Measurements from ENCODE around the gene ACRBP.
"Not testable (repeated sequence)": the region's sequence is repeated elsewhere in the genome, so short reads cannot be mapped to it uniquely, and the experiment has no call there.

Gene ACRBP

GRCh38 chr12:6606331-6607131, 40.7 kb downstream of the ACRBP start:
- peaks cover 48% of the 10 kb centered on the region for H3K4me1 ChIP-seq (ENCODE audit: insufficient read depth, low read length)
- H3K9me3 ChIP-seq (ENCODE audit: low read length), result no peaks in the 10 kb centered on the region

GRCh38 chr12:6605421-6606330, 41.6 kb downstream of the ACRBP start:
- Histone ChIP-seq H3K27me3 (ENCODE audit: insufficient read depth, low read length) (no peaks in the 10 kb centered on the region), H3K9me3 (ENCODE audit: low read length) (no peaks in the 10 kb centered on the region), H3K4me1 (ENCODE audit: insufficient read depth, low read length) (peaks cover 41% of the 10 kb centered on the region), H3K4me3 (ENCODE audit: low read length) (peak overlapping the region; percentile 92), H2AFZ (ENCODE audit: low read depth, low read length) (no peak overlapping the region), H3K36me3 (ENCODE audit: insufficient read depth, low read length) (peaks cover 48% of the 10 kb centered on the region)

More at GRCh38 chr12:6606331-6607131, 40.7 kb downstream of the ACRBP start:
- H2AFZ ChIP-seq (ENCODE audit: low read depth, low read length), result no peak overlapping the region
- H3K36me3 ChIP-seq (ENCODE audit: insufficient read depth, low read length), result peaks cover 39% of the 10 kb centered on the region
- H3K27me3 ChIP-seq (ENCODE audit: insufficient read depth, low read length), result no peaks in the 10 kb centered on the region
- H3K4me3 ChIP-seq (ENCODE audit: low read length), result peak overlapping the region; percentile 92

GRCh38 chr12:6604259-6605029, 42.8 kb downstream of the ACRBP start:
- no peaks in the 10 kb centered on the region for H3K27me3 ChIP-seq (ENCODE audit: insufficient read depth, low read length)
- no peaks in the 10 kb centered on the region for H3K9me3 ChIP-seq (ENCODE audit: low read length)
- H3K4me1 ChIP-seq (ENCODE audit: insufficient read depth, low read length), result peaks cover 39% of the 10 kb centered on the region
- no peak overlapping the region for H2AFZ ChIP-seq (ENCODE audit: low read depth, low read length)
- peak overlapping the region; percentile 92 for H3K4me3 ChIP-seq (ENCODE audit: low read length)
- peaks cover 60% of the 10 kb centered on the region for H3K36me3 ChIP-seq (ENCODE audit: insufficient read depth, low read length)

GRCh38 chr12:6603095-6603567, 44.1 kb downstream of the ACRBP start:
- H3K4me1 ChIP-seq (ENCODE audit: insufficient read depth, low read length), result peaks cover 39% of the 10 kb centered on the region
- H2AFZ ChIP-seq (ENCODE audit: low read depth, low read length), result no peak overlapping the region
- peaks cover 70% of the 10 kb centered on the region for H3K36me3 ChIP-seq (ENCODE audit: insufficient read depth, low read length)
- peak overlapping the region; percentile 3 for H3K4me3 ChIP-seq (ENCODE audit: low read length)
- no peaks in the 10 kb centered on the region for H3K9me3 ChIP-seq (ENCODE audit: low read length)
- H3K27me3 ChIP-seq (ENCODE audit: insufficient read depth, low read length), result no peaks in the 10 kb centered on the region

GRCh38 chr12:6602526-6602925, 44.7 kb downstream of the ACRBP start:
- peaks cover 33% of the 10 kb centered on the region for H3K4me1 ChIP-seq (ENCODE audit: insufficient read depth, low read length)
- H2AFZ ChIP-seq (ENCODE audit: low read depth, low read length), result no peak overlapping the region
- H3K4me3 ChIP-seq (ENCODE audit: low read length), result no peak overlapping the region
- H3K36me3 ChIP-seq (ENCODE audit: insufficient read depth, low read length), result peaks cover 76% of the 10 kb centered on the region
- H3K9me3 ChIP-seq (ENCODE audit: low read length), result no peaks in the 10 kb centered on the region
- H3K27me3 ChIP-seq (ENCODE audit: insufficient read depth, low read length), result no peaks in the 10 kb centered on the region

GRCh38 chr12:6595673-6596072, 51.6 kb downstream of the ACRBP start:
- H3K9me3 ChIP-seq (ENCODE audit: low read length); H2AFZ ChIP-seq (ENCODE audit: low read depth, low read length); H3K4me3 ChIP-seq (ENCODE audit: low read length); H3K27me3 ChIP-seq (ENCODE audit: insufficient read depth, low read length); H3K4me1 ChIP-seq (ENCODE audit: insufficient read depth, low read length): not testable (repeated sequence)
- H3K36me3 ChIP-seq (ENCODE audit: insufficient read depth, low read length), result peaks cover 86% of the 10 kb centered on the region

- Histone ChIP-seq H3K4me1 (ENCODE audit: insufficient read depth, low read length) (no peaks in the 10 kb centered on the region), H2AFZ (ENCODE audit: low read depth, low read length) (no peak overlapping the region), H3K36me3 (ENCODE audit: insufficient read depth, low read length) (peaks cover 83% of the 10 kb centered on the region), H3K9me3 (ENCODE audit: low read length) (no peaks in the 10 kb centered on the region), H3K27me3 (ENCODE audit: insufficient read depth, low read length) (no peaks in the 10 kb centered on the region), H3K4me3 (ENCODE audit: low read length) (no peak overlapping the region)
These were observed 55.1 kb downstream of the ACRBP start for GRCh38 chr12:6592087-6592486.
